NCI-H146 treated with DMSO at 0.1 percent for 48 hours (cell line): ENCODE measurements around the gene SPAG17.

ENCODE experiments used
- DNase-seq: peaks from one replicate; lab custom pipeline; 2025; ENCODE audit not compliant: unreplicated experiment; lab: John Stamatoyannopoulos, UW

SPAG17 gene

GRCh38 chr1:118081387-118081786, 103.6 kb downstream of the SPAG17 start:
- no peak for DNase-seq

DNA sequence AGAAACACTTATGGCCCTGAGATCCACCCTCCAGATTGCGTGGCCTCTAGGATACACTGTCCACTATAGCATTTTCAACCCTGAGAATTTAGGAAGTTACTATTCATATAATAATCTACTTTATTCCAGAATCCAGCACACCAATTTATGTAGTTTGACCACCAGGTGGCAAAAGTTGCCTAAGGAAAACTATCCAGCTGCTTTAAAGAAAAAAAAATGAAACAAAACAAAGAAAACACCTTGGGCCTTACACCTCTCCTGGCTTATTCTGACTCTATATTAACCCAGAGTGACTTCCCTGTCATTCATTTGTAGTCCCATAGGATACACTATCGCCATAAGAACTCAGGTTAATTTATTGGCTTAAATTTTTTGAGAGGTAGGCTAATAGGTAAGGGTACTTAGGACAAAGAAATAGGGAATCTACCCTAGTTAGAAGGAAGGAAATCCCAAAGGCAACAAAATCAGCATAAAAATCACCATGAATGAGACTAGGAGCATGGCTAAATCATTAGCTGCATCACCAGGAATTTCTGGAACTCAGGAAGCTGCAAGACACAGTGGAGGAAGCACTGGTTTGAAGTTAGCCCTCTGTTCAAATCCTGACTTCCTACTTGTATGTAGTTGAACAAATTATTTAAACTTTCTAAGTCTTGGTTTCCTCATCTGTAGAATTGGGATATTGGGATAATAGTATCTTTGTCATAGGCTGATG, 107.5 kb downstream of the SPAG17 start:
- peak; percentile 81 for DNase-seq

DNA sequence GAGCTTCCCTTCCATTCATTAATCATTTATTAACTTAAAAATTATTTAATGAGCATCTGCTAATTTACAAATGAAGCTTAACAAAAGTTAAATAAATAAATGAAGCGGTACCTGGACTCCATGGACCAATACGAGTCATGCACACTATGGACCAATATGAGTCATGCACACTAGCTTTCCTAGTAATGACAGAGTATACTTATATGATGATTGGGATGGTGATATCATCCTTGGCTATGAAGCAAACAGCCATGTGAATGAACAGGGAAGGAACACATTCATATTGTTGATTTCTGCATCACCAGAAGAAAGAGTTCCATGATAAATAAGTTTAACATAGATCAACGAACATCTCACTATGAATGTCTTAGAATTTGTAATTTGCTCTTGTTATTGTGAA, 109.9 kb downstream of the SPAG17 start:
- DNase-seq = no peak

GRCh38 chr1:118073648-118074435, 111.2 kb downstream of the SPAG17 start:
- DNase-seq = no peak

DNA sequence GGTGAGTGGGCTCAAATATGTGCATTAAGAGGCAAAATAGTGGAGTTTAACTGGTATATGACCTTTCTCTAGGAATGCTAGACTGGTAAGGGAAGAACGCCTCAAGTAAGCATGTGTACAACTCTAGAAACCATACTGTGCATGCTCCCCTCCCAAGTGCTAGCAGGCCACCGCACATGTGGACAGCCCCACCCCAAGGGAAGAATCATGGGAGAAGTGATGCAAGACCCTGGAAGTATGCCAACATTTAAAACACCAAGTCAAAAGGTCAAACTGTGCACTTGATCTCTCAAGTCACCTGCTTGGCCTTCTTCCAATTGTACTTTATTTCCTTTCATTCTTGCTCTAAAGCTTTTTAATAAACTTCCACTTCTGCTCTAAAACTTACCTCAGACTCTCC, 135.0 kb downstream of the SPAG17 start:
- no peak for DNase-seq

DNA sequence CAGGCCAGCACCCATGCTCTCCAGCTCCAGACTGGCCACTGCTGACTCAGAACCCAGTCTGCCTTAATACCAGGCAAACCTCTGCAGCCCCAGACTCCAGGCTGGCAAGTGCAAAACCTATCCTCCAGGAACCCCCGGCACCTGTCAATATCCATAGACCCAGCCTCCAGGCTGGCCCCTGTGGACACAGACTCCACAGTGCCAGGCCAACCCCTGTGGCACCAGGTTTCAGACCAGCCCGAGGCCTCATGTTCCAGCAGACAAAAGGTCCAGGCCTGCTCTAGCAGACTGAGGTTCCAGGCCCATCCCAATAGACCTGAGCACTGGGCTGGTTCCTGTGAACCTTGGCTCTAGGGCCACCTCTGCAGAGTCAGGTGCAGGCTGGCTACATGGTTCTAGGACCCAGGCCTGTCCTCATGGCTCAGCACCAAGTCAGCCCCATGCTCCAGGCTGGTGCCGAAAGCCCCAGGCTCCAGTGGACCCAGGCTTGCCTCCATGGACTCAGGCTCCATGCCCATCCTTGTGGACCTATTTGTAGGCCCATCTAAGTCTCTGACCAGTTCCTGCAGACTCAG, 137.3 kb downstream of the SPAG17 start:
- no peak for DNase-seq

DNA sequence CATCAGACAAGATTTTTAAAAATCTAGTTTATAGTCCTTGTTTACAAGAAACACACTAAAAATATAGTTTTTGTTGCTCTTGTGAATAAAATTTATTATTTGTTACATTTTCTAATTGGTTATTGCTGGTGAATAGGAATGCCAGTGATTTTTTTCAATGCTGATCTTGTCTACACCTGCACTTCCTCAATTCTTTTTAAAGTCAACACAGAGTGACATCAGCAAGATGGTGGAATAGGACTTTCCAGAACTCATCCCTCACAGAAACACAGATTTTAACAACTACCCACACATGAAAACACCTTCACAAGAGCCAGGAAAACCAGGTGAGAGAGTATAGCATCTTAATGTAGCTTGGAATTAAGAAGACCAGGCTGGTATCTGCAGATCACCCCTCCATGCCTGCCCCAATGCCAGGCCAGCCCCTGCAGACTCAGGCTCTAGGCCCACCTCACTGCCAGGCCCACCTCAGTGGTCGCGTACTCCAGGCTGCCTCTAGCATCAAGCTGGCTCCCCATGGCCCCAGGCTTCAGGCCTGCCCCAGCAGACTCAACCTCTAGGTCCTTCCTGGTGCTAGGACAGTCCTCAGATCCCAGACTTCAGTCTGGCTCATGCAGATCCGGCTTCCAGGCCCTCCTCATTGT, 137.9 kb downstream of the SPAG17 start:
- DNase-seq = no peak

GRCh38 chr1:118043624-118044023, 141.4 kb downstream of the SPAG17 start:
- no peak for DNase-seq

DNA sequence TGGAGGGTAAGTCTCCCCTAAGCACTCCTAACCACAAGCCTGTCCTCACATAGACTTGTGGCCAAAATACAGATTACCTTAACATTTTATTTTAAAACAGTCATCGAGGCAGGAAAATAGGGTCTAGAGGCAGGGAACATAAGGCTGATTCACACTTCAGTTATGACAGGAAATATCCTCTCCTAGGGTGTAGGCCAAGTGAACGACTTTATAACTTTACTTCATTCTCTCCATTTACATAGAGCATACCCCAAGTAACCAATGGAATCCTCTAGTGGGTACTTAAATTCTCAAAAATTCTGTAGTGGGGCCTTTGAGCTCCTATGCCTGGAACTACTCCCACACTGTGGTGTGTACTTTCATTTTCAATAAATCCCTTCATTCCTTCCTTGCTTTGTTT, 142.5 kb downstream of the SPAG17 start:
- DNase-seq = no peak

DNA sequence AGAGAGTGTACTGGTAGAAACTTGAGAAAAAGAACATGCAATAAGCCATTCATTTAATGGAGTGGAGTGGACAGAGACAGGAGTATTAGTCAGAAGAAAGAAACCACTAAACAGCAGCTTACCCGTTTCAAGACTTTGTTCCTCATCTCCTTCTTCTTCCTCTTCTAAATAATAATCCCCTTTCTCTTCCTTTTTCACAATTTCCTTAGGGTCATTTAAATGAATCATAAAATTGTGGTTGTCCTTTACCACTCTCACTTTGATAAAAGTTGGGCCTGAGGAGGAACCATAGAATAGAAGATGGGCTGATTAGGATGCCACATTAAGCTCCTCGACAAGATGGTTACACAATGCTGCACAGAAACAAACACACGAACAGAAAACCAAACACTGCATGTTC, 145.9 kb downstream of the SPAG17 start:
- no peak for DNase-seq

GRCh38 chr1:118032883-118033282, 152.1 kb downstream of the SPAG17 start:
- no peak for DNase-seq

DNA sequence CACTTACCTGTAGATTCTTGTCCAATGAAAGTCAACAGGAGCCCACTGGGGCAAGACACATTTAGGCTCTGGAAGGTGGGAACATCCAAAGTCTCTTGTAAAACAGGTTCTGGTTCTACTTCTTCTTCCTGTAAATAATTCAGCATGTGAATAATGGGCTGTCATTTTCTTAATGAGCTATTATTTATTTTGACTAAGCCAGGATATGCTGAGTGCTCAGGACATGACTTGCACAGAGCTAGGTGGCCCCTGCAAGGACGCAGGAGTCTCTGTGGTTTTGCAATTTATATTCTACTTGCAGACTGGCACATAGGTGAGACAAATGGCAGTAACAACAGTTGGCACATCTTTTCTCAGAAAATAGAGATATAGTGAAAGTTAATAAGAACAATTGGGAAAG, 156.8 kb downstream of the SPAG17 start:
- DNase-seq = no peak

- DNase-seq = no peak
These were observed 161.8 kb downstream of the SPAG17 start for GRCh38 chr1:118023199-118023598.

DNA sequence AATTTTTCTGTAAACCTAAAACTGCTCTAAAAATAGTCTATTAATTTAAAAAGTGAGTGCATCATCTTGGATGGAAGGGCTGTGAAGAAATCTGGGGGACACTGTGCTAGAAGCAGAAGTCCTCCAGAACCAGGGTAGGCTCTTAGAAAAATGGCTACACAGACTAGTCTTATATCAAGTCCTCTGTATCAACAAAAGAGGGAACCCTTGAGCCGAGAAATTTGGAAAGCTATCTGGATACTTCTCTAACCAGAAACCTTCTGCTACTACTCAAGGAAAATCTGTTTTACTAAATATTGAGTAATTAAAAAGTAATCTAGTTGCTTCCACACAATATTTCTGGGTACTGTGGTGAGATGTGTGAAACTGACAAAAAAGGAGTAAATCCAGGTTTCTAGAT, 163.4 kb downstream of the SPAG17 start:
- no peak for DNase-seq

GRCh38 chr1:118018060-118018459, 167.0 kb downstream of the SPAG17 start:
- no peak for DNase-seq

DNA sequence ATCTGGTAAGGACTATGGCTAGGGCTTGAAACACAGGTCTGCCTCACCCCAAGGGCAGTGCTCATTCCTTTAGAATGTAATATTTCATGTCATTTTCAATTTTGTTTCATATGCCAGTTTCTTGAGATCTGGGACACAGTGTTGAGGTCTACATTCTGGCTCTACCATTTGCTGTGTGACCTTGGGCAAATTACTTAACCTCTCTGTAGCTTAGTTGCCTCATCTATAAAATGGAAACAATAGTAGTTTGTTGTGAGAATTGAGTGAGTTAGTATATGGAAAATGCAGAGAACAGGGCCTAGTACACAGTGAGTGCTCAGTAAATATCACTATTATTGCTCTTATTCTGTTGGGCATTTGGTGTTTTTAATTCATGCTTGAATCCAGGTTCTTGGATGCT, 171.1 kb downstream of the SPAG17 start:
- no peak for DNase-seq

GRCh38 chr1:118013336-118013735, 171.7 kb downstream of the SPAG17 start:
- no peak for DNase-seq

- no peak for DNase-seq
These were observed 172.4 kb downstream of the SPAG17 start for GRCh38 chr1:118012515-118013124.

GRCh38 chr1:118008011-118008410, 177.0 kb downstream of the SPAG17 start:
- no peak for DNase-seq

- no peak for DNase-seq
These were observed 177.6 kb downstream of the SPAG17 start for GRCh38 chr1:118007391-118007790.

DNA sequence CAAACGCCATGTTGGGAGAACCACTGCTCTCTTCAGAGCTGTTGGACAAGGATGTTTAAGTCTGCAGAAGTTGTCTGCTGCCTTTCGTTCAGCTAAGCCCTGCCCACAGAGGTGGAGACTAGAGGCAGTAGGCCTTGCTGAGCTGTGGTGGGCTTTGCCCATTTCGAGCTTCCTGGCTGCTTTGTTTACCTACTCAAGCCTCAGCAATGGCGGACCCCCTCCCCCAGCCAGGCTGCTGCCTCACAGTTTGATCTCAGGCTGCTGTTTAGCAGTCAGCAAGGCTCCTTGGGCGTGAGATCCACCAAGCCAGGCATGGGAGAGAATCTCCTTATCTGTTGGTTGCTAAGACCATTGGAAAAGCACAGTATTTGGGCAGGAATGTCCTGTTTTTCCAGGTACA, 180.7 kb downstream of the SPAG17 start:
- DNase-seq = no peak
